ENCODE data around the gene BPTF.
"Not testable (repeated sequence)": the region's sequence is repeated elsewhere in the genome, so short reads cannot be mapped to it uniquely, and the experiment has no call there.

Gene BPTF

DNA sequence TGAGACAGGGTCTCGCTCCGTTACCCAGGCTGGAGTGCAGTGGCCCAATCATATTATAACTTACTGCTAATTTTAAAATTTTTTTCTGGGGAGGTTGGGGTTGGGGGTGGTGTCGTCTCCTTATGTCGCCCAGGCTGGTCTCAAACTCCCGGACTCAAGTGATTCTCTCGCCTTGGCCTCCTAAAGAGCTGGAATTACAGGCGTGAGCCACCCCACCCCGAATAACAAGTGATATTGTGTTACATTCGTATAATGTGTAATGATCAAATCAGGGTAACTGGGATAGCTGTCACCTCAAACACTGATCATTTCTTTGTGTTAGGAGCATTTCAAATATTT, 194.0 kb downstream of the BPTF start:
- DNase-seq, result no peak

DNA sequence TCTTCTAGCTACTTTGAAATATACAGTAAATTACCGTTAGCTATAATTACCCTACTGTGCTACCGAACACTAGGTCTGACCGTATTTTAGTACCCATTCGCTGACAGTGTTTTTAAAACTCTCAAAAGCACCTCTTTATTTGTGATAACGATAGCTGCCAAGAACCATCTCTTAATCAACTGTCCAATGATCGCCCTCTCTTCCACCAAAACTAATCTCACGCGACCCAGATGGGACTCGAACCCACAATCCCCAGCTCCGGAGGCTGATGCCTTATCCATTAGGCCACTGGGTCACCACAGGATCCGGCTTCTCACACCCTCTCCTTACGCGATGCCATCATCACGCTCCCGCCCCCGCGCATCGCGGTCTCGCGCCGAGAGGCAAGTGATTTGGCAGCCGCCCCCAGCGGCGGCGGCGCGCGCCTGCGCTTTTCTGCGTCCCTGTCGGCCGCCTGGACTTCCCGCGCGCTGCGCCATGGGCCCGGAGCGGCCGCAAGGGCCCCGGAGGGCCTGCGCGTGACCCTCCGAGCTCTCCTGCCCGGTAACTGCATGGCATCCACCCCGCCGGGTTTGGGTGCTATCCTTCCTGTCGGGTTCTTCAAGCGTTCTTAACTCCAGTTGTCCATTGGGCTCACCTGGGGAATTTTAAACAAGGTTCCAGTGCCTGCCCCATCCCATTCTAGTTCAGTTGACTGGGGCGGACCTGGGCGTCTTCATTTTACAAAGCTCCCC, 194.5 kb downstream of the BPTF start:
- peak; percentile 96 for DNase-seq

DNA sequence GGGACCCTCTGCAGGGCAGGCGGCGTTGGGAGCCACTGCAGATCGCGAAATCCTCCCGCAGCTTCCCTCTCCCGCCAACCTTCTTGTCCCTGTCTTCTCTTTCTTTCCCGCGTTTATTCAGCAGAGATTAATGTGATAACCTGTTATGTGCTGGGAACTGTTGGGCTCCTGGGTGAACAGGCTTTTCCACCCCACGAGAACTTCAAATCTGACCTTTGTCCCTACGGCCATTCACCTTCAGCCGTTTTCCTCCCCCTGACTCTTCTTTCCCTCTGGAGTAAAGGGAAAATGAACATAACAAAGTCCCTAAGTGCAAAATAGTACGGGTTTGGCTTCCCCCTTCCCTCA, 195.1 kb downstream of the BPTF start:
- peak; percentile 63 for DNase-seq

DNA sequence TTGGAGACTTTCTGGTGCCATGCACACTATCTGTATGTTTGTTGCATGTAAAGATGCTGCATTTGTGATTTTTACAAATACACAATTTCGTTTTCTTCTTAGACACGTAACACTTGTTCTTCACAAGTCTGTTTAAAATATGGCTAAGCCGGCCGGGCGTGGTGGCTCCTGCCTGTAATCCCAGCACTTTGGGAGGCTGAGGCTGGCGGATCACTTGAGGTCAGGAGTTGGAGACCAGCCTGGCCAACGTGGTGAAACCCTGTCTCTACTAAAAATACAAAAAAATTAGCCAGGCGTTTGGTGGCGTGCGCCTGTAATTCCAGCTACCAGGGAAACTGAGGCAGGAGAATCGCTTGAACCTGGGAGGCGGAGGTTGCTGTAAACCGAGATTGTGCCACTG, 195.5 kb downstream of the BPTF start:
- DNase-seq, result peak; percentile 43

DNA sequence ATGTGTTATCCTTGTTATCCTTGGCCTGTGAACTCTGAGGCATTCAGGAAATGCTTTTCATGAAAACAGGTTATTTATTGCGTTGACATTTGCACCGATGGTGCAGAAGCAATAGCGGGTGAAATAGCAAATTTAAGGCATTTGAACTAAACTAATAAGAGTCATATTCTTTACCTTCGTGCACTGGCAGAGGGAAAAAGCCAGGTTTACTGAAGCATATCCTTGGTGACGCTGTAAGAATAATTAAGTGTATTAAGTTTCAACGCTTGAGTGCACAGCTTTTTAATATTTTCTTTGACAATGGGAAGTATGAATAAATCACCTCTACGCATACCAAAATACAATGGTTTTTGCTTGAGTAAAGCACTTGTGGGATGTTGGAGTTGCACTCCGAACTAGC, 196.7 kb downstream of the BPTF start:
- DNase-seq, result no peak

DNA sequence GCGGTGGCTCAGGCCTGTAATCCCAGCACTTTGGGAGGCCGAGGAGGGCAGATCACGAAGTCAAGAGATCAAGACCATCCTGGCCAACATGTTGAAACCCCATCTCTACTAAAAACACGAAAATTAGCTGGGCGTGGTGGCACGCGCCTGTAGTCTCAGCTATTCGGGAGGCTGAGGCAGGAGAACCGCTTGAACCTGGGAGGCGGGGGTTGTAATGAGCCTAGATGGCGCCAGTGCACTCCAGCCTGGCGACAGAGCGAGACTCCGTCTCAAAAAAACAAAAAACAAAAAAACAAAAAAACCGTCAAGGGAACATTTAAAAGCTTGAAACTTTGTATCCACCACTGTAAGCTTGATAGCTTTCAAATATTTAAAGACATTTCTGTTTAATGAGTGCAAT, 197.2 kb downstream of the BPTF start:
- DNase-seq, result not testable (repeated sequence)

DNA sequence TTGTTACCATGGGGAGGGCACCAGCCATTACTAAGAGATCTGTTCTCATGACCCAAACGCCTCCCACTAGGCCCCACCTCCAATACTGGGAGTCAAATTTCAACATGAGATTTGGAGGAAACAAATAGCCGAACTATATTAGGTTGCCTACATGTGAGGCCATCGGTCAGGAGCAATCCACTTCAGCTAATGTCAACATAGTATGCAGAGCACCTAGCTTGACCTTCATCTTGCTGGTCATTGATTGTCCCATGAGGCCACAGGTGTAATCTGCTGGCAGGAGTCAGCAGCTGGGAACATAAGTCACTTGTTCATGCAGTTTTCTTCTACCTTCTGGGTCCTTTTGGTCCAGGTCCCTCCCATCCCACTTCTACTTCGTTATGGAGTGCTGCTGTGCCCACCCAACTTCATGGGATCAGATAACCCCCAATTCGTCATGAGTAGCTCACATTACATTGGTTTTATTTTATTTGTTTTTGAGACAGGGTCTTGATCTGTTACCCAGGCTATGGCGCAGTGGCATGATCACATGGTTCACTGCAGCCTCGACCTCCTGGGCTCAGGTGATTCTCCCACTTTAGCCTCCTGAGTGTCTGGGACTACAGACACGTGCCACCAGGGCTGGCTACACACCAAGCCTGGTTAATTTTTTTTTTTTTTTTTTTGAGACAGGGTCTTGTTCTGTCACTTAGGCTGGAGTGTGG, 204.4 kb downstream of the BPTF start:
- DNase-seq, result no peak

All from hematopoietic multipotent progenitor cell treated with erythropoietin and hydrocortisone succinate and interleukin-3 and kit ligand, for 6 days (in vitro differentiated cells).